Tibial nerve (tissue), 4 donors: ENCODE data around the gene PIEZO1. TPM values are rescaled to one million over a fixed set of nuclear protein-coding genes. Genes with fewer than 3 reads are reported as not detected.

ENCODE experiments used
- DNase-seq, 2 donors: peaks; one replicate each; pipeline ENCODE4 v3.0.0-alpha.2; 2019; ENCODE audit warnings: low spot score in 2 of 2
- H3K27ac ChIP-seq, 4 donors: fragments of 200-600 bp; sonication (generic) in 3 of 4; one replicate each; pipeline ENCODE4 v1.5.1; 2017 to 2019; ENCODE audit warnings: mild to moderate bottlenecking in 1 of 4
- H3K27me3 ChIP-seq, 2 donors: fragments of 200-600 bp; sonication (generic) in 1 of 2; one replicate each; pipeline versions ENCODE4 v1.5.1 to v1.6.0; 2017 to 2019
- H3K36me3 ChIP-seq, 3 donors: fragments of 200-600 bp; sonication (generic); one replicate each; pipeline ENCODE4 v1.5.1; 2018 to 2019
- H3K4me1 ChIP-seq, 4 donors: fragments of 200-600 bp; sonication (generic) in 3 of 4; one replicate each; pipeline ENCODE4 v1.5.1; 2017 to 2019
- H3K4me3 ChIP-seq, 4 donors: fragments of 200-600 bp; sonication (generic) in 3 of 4; one replicate each; pipeline ENCODE4 v1.5.1; 2017 to 2019; ENCODE audit warnings: mild to moderate bottlenecking in 1 of 4, moderate library complexity in 1 of 4
- H3K9me3 ChIP-seq, 4 donors: fragments of 200-600 bp; sonication (generic) in 3 of 4; one replicate each; pipeline ENCODE4 v1.5.1; 2017 to 2019
- CTCF ChIP-seq, 5 experiments: fragments of 200-600 bp in 3 of 5; fragments of 450-650 bp in 2 of 5; sonication (generic) in 3 of 5; IDR thresholded peaks; one replicate each; pipeline ENCODE4 v1.5.1; 2016 to 2019; ENCODE audit warnings: antibody characterized with exemption in 5 of 5, mild to moderate bottlenecking in 3 of 5, moderate library complexity in 2 of 5
- EP300 ChIP-seq, 2 donors: sonication (generic); formaldehyde crosslinking; IDR thresholded peaks; one replicate each; pipeline ENCODE4 v1.6.1; 2017; ENCODE audit warnings: antibody characterized with exemption in 2 of 2, mild to moderate bottlenecking in 1 of 2
- POLR2A ChIP-seq, 2 donors: fragments of 450-650 bp; IDR thresholded peaks; one replicate each; pipeline ENCODE4 v1.6.1; 2017; ENCODE audit warnings: antibody characterized with exemption in 2 of 2, mild to moderate bottlenecking in 2 of 2, moderate library complexity in 2 of 2
- WGBS, 2 donors: methylation state at CpG; one replicate each; pipeline ENCODE4 v1.1.5; 2018; 5-methylcytosine and 5-hydroxymethylcytosine counted together
- total RNA-seq, 4 donors: library from RNA; depleted of rRNA; stranded (reverse); fragments of >200 nt; gene quantifications; one replicate each; pipeline ENCODE4 v1.1.0, GENCODE V29; 2016

The PIEZO1 gene
- total RNA-seq, 4 donors from 2014 or later: 90.5 to 309 (median 165) TPM

- no peak for TF ChIP-seq EP300 (IDR thresholded peaks at IDR 0.05)
- no peak for TF ChIP-seq CTCF (IDR thresholded peaks at IDR 0.05)
- TF ChIP-seq POLR2A (IDR thresholded peaks at IDR 0.05): no peak
- DNase-seq: no peak
- Histone ChIP-seq H3K27ac (no peak overlapping the region), H3K36me3 (peaks cover 0 to 15% (median 0%) of the 10 kb centered on the region in 3 donors), H3K27me3 (peaks cover 0 to 64% of the 10 kb centered on the region in 2 donors), H3K9me3 (no peaks in the 10 kb centered on the region), H3K4me3 (no peak overlapping the region), H3K4me1 (peaks cover 0 to 20% (median 13%) of the 10 kb centered on the region in 4 donors)
- WGBS, 2 donors: 84 to 88% methylated on average over 5 of the region's 5 CpGs
These were observed 104.4 kb downstream of the PIEZO1 start for GRCh38 chr16:88680554-88681083.

GRCh38 chr16:88678224-88678979 is 106.6 kb downstream of the PIEZO1 start:
- Histone ChIP-seq H3K4me1 (peaks cover 0 to 13% (median 11%) of the 10 kb centered on the region in 4 donors), H3K36me3 (peaks cover 0 to 37% (median 0%) of the 10 kb centered on the region in 3 donors), H3K27ac (no peak overlapping the region), H3K4me3 (no peak overlapping the region), H3K27me3 (peaks cover 0 to 43% of the 10 kb centered on the region in 2 donors), H3K9me3 (no peaks in the 10 kb centered on the region)
- TF ChIP-seq CTCF (IDR thresholded peaks at IDR 0.05): no peak
- TF ChIP-seq EP300 (IDR thresholded peaks at IDR 0.05): no peak
- TF ChIP-seq POLR2A (IDR thresholded peaks at IDR 0.05): no peak
- 60 to 63% methylated on average over 12 to 26 of the region's 32 CpGs for WGBS, 2 donors
- DNase-seq: no peak

GRCh38 chr16:88677721-88678120 is 107.3 kb downstream of the PIEZO1 start:
- TF ChIP-seq EP300 (IDR thresholded peaks at IDR 0.05) (no peak), CTCF (IDR thresholded peaks at IDR 0.05) (no peak), POLR2A (IDR thresholded peaks at IDR 0.05) (no peak)
- H3K27me3 ChIP-seq: peaks cover 0 to 37% of the 10 kb centered on the region in 2 donors
- WGBS, 2 donors: 55 to 86% methylated on average over 2 to 11 of the region's 13 CpGs

GRCh38 chr16:88676502-88677242 is 108.3 kb downstream of the PIEZO1 start:
- 69 to 72% methylated on average over 11 to 21 of the region's 22 CpGs for WGBS, 2 donors
- no peak for DNase-seq
- Histone ChIP-seq H3K4me1 (peaks cover 0 to 7% (median 6%) of the 10 kb centered on the region in 4 donors), H3K4me3 (no peak overlapping the region), H3K36me3 (peaks cover 0 to 52% (median 0%) of the 10 kb centered on the region in 3 donors), H3K27me3 (peaks cover 0 to 27% of the 10 kb centered on the region in 2 donors), H3K27ac (no peak overlapping the region), H3K9me3 (no peaks in the 10 kb centered on the region)
- no peak for TF ChIP-seq EP300 (IDR thresholded peaks at IDR 0.05)
- TF ChIP-seq POLR2A (IDR thresholded peaks at IDR 0.05): no peak
- TF ChIP-seq CTCF (IDR thresholded peaks at IDR 0.05): no peak

More at GRCh38 chr16:88677721-88678120, 107.3 kb downstream of the PIEZO1 start:
- H3K9me3 ChIP-seq: no peaks in the 10 kb centered on the region
- DNase-seq: no peak
- H3K4me1 ChIP-seq: peaks cover 0 to 13% (median 11%) of the 10 kb centered on the region in 4 donors
- peaks cover 0 to 41% (median 0%) of the 10 kb centered on the region in 3 donors for H3K36me3 ChIP-seq
- no peak overlapping the region for H3K27ac ChIP-seq
- H3K4me3 ChIP-seq: no peak overlapping the region
